Gastroesophageal sphincter (tissue), 4 donors: Measurements from ENCODE around the gene CLASP1. TPM values are rescaled to one million over a fixed set of nuclear protein-coding genes. Genes with fewer than 3 reads are reported as not detected.

Experiments
- ATAC-seq: fragments of 150-250 bp; one replicate; pipeline ENCODE4 v1.9.1; 2016; ENCODE audit warnings: mild to moderate bottlenecking, moderate library complexity
- H3K27ac ChIP-seq, 4 donors: fragments of 200-600 bp; sonication (generic) in 3 of 4; 1 replicate in 3 of 4; 2 replicates in 1 of 4; pipeline ENCODE4 v1.5.1; 2016 to 2019
- H3K27me3 ChIP-seq: fragments of 200-600 bp; sonication (generic); one replicate; pipeline ENCODE4 v1.5.1; 2019
- H3K36me3 ChIP-seq, 2 donors: fragments of 200-600 bp; sonication (generic); one replicate each; pipeline ENCODE4 v1.5.1; 2019; ENCODE audit warnings: control low read depth in 1 of 2
- H3K4me1 ChIP-seq, 3 donors: fragments of 200-600 bp; sonication (generic); 1 replicate in 2 of 3; 2 replicates in 1 of 3; pipeline ENCODE4 v1.5.1; 2016 to 2019; ENCODE audit warnings: control low read depth in 2 of 3
- H3K4me3 ChIP-seq, 2 donors: fragments of 200-600 bp; sonication (generic); one replicate each; pipeline ENCODE4 v1.5.1; 2019; ENCODE audit warnings: mild to moderate bottlenecking in 1 of 2, moderate library complexity in 1 of 2
- H3K9me3 ChIP-seq, 3 donors: fragments of 200-600 bp; sonication (generic); one replicate each; pipeline ENCODE4 v1.5.1; 2017 to 2019; ENCODE audit warnings: control low read depth in 2 of 3
- CTCF ChIP-seq, 4 experiments: fragments of 200-600 bp in 2 of 4; fragments of 450-650 bp in 2 of 4; sonication (generic) in 1 of 4; IDR thresholded peaks; one replicate each; pipeline ENCODE4 v1.5.1; 2017 to 2019; ENCODE audit warnings: antibody characterized with exemption in 4 of 4, mild to moderate bottlenecking in 2 of 4, moderate library complexity in 2 of 4
- EP300 ChIP-seq: sonication (generic); formaldehyde crosslinking; IDR thresholded peaks from one replicate; pipeline ENCODE4 v1.6.1; 2017; ENCODE audit warnings: antibody characterized with exemption, mild to moderate bottlenecking
- POLR2A ChIP-seq, 2 donors: fragments of 450-650 bp; IDR thresholded peaks; one replicate each; pipeline ENCODE4 v1.6.1; 2017; ENCODE audit warnings: antibody characterized with exemption in 2 of 2, mild to moderate bottlenecking in 2 of 2, moderate library complexity in 1 of 2
- POLR2AphosphoS5 ChIP-seq: sonication (generic); formaldehyde crosslinking; IDR thresholded peaks from one replicate; pipeline ENCODE4 v1.6.1; 2017; ENCODE audit warnings: antibody characterized with exemption
- WGBS, 2 donors: methylation state at CpG; one replicate each; pipeline ENCODE4 v1.1.5; 2018; ENCODE audit warnings: low coverage in 1 of 2; 5-methylcytosine and 5-hydroxymethylcytosine counted together
- total RNA-seq, 4 donors: library from RNA; depleted of rRNA; stranded (reverse); fragments of >200 nt; gene quantifications; one replicate each; pipeline ENCODE4 v1.1.0, GENCODE V29; 2016

CLASP1 gene
- total RNA-seq, 4 donors from 2014 or later = 72.0 to 108 (median 84.7) TPM

GRCh38 chr2:121468936-121469335, 180.3 kb downstream of the CLASP1 start:
- 89 to 100% methylated on average over 2 to 4 of the region's 6 CpGs for WGBS, 2 donors
- no peak overlapping the region for H3K27ac ChIP-seq
- peaks cover 6 to 47% of the 10 kb centered on the region in 2 donors for H3K36me3 ChIP-seq
- no peak for TF ChIP-seq POLR2A (IDR thresholded peaks at IDR 0.05)
- no peak for TF ChIP-seq EP300
- no peak for TF ChIP-seq CTCF (IDR thresholded peaks at IDR 0.05)
- no peak for TF ChIP-seq POLR2AphosphoS5
- no peaks in the 10 kb centered on the region for H3K4me1 ChIP-seq
- H3K27me3 ChIP-seq = no peaks in the 10 kb centered on the region
- no peak for ATAC-seq
- no peak overlapping the region for H3K4me3 ChIP-seq
- H3K9me3 ChIP-seq = no peaks in the 10 kb centered on the region

GRCh38 chr2:121459291-121459690, 190.0 kb downstream of the CLASP1 start:
- Histone ChIP-seq H3K9me3 (no peaks in the 10 kb centered on the region), H3K27ac (no peak overlapping the region), H3K4me3 (no peak overlapping the region), H3K36me3 (peaks cover 3 to 90% of the 10 kb centered on the region in 2 donors), H3K27me3 (no peaks in the 10 kb centered on the region), H3K4me1 (no peaks in the 10 kb centered on the region)
- WGBS, 2 donors = 68 to 71% methylated on average over 3 of the region's 3 CpGs
- ATAC-seq = no peak
- TF ChIP-seq EP300 (no peak), CTCF (IDR thresholded peaks at IDR 0.05) (no peak), POLR2AphosphoS5 (no peak), POLR2A (IDR thresholded peaks at IDR 0.05) (no peak)

GRCh38 chr2:121456325-121456724, 192.9 kb downstream of the CLASP1 start:
- Histone ChIP-seq H3K4me3 (no peak overlapping the region), H3K27ac (no peak overlapping the region), H3K9me3 (no peaks in the 10 kb centered on the region), H3K36me3 (peaks cover 0 to 88% of the 10 kb centered on the region in 2 donors), H3K27me3 (no peaks in the 10 kb centered on the region), H3K4me1 (peaks cover 0 to 11% (median 0%) of the 10 kb centered on the region in 3 donors)
- TF ChIP-seq POLR2A (IDR thresholded peaks at IDR 0.05) (no peak), EP300 (no peak), POLR2AphosphoS5 (no peak), CTCF (IDR thresholded peaks at IDR 0.05) (no peak)
- WGBS, 2 donors = 86 to 91% methylated on average over 3 of the region's 3 CpGs
- no peak for ATAC-seq

DNA sequence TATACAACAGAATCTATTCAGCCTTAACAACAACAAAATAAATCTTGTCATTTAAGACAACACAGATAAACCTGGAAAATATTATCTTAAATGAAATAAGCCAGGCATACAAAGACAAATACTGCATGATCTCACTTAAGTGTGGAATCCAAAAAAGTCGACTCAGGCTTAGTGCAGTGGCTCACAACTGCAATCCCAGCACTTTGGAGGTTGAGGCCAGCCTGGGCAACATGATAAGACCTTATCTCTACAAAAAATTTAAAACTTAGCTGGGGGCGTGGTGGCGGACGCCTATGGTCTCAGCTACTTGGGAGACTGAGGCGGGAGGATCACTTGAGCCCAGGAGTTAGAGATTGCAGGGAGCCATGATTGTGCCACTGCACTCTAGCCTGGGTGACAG, 193.8 kb downstream of the CLASP1 start:
- WGBS, 2 donors = 86 to 90% methylated on average over 1 to 5 of the region's 5 CpGs
- ATAC-seq = no peak

More for the DNA sequence above, 193.8 kb downstream of the CLASP1 start:
- Histone ChIP-seq H3K4me3 (no peak overlapping the region), H3K4me1 (peaks cover 0 to 16% (median 0%) of the 10 kb centered on the region in 3 donors), H3K27me3 (no peaks in the 10 kb centered on the region), H3K36me3 (peaks cover 4 to 87% of the 10 kb centered on the region in 2 donors), H3K9me3 (no peaks in the 10 kb centered on the region), H3K27ac (no peak overlapping the region)
- TF ChIP-seq EP300 (no peak), CTCF (IDR thresholded peaks at IDR 0.05) (no peak), POLR2AphosphoS5 (no peak), POLR2A (IDR thresholded peaks at IDR 0.05) (no peak)
